Fibroblast of skin of abdomen (primary cell): ENCODE data around the gene FOXD2.
"Not testable (repeated sequence)": the region's sequence is repeated elsewhere in the genome, so short reads cannot be mapped to it uniquely, and the experiment has no call there.

ENCODE experiments used
- DNase-seq: peaks from one replicate; pipeline ENCODE4 v3.0.0-alpha.2; 2013

FOXD2 gene

DNA sequence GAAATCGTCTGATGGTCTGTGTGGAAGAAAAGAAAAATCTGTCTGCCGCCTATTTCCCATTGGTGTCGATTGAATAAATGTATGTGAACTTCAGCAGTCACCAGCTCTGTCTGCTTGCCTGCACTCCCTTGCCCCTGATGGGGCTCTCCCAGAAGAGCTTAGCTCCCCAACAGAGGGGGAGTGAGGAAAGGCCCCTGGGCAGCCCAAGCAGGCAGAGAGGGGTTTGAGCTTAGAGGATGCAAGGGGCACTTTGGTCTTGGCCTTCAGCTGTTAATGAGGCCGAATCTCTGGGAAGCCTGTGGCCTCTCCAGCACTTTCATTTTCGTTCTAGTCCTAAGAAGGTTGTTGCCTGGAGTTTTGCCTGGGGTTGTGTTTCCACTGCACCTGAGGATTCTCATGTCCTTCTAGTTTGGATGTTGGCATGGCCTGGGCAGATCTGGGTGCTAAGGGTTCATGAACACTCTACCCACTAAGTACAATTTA lies 2.8 kb downstream of the FOXD2 start:
- no peak for DNase-seq

DNA sequence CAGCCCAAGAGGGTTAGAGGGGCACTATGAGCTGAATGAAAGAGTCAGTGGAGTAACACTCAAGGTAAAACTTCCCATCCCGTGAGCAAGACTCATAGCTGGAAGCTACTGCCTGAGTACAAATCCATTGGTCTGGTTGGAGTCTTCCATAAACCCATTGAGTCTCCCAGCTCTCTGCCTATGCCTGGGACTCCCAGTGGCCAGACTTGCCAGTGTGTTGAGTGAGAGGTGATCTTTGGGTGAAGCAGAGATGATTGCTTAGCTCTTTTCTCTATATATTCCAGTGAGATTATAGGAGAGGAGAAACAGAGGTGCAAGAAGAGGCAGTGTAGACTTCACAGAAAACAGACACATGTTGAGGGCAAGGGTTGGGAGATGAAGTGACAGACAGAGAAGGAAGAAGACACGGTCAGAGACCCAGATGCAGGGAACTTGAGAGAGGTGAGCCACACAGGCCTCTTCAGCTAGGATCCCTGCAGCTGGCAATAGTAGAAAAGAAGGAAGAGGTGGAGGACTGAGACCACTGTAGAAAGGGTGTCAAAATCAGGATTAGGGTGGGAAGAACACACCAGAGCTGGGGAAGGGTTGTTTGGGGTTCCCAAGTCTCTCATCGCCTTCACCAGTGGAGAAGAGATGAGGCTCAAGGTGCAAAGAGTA lies 3.7 kb downstream of the FOXD2 start:
- no peak for DNase-seq

DNA sequence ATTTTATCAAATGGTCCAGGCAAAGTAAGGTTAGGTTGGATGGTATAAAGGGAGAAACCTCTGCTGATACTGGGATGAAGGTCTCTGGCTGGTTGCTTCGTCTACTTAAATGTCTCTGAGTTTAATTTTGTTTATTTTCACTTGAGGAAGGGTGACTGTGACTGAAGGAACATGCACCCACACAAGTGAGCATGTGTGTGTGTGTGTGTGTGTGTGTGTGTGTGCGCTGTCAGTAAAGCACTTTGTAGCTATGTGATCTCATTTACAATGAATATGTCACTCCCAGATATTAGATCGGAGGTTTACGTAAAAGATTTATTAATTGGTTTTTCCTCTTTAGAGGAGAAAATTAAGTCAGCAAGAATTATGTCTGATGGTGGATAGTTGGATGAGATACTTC lies 4.4 kb downstream of the FOXD2 start:
- DNase-seq: no peak

DNA sequence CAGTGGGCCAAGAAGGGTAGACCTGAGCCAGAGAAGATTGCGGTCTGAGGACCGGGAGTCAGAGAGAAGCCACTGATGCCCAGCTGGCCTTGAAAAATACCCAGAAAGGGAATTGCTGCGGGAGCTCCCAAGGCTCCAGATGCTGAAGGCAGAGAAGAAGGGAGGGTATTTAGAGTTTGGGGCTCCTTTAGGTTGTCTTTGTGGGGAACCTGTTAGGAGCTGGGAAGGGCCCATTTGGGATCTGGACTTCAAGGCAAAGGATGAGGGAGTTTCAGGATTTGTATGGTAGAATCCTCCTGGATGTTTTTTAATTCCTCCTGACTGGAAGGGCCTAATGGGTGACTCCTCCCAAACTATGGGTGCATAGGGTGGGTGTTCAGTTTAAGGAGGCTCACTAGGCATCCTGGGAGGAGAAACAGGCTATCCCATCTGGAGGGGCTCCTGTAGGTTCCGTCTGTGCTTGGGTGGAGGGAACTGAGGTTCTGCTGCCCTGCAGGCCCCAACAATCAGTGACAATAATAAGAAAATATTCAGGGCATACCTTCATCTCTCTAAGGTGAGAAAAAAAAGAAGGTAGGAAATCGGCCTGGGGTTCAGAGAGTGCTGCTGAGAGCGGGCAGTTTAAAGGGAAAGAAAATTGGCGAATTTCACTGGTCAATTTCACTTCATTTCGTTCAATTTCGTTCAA lies 5.1 kb downstream of the FOXD2 start:
- DNase-seq: no peak

DNA sequence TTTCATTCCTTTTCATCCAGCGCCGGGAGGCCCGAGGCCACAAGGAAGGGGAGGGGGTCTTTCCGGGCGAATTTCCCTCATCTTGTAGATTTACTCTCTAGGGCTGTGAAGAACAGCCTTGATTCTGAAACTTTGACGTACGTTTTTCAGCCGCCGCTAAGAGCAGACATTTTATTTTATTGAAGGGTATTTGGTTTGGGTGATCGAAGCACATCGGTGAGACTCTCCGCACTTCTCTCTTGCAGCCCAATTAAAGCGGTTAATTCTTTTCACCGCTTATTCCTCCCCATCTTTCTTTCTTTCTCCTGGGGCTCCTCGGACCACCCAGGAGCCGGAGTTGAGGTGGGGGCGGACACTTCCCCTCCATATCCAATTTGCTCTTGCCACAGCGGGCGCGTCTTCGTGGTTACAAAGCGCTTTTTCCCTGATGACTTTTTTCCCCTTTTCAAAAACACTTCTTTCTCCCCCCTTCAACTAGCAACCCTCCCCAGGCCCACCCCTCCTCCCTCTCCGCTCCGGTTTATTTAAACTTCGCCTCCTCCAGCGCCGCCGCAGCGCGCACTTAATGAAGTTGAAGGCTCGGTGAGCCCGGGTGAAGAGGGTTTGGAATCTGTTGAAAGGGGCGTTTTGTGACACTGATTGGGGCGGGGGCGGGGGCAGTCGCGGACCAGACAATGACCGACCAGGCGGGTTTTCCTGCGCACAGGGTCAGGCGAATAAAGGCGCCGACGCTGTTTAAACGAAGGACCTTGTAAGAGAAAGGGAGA lies 5.9 kb downstream of the FOXD2 start:
- DNase-seq: no peak

DNA sequence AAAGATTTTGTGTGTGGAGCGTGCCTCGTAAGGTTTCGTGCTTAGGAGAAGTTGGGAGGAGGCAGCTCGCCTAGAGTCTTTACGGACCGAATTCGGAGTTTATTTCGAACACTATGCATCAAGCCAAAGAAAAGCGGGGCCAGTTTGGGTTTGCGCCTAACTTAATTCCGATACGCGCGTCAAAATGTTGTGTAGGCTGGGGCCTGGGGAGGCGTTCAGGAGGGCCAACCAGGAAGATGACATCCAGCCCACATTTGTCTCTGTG lies 6.4 kb downstream of the FOXD2 start:
- no peak for DNase-seq

DNA sequence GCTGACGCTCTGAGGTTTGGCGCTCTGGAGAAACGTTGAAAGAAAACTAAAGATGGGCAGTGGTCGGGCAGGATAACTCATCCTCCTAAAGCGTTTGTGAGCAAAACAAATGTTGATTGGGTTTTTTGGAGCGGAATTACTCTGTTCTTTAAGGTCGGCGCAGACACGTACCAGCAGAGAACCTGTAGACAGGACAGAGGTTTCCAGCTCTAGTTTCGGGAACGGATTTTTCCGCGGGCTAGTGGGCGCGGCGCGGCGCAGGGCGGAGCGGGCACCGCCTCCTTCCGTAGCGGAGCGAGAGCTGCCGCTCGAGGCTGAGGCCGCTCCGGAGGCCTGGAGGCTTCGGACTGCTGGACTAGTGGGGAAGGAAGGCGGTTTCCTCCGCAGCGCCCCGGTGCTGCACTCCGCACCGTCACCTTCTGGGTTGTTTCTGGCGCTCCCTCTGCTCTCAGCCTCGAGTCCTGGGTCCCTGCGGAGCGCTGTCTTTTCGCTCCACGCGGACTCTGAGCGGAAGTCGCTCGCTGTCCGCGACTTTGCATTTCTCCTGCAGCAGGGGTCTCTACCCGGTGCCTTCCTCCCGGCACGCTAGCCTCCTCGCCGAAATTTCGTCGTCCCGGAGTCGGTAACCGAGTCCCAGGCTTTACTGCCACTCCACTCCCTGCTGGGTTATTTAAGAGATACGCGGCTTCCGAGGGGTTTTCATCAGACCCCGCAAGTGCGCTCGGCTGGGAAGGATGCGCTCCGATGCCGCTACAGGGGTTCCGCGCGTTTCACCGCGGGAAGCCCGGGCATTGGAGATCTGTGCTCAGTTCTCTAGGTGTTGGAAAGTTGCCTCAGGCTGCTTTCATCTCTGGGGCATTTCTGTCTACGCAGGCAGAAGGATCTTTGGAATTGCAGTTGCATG lies 7.0 kb downstream of the FOXD2 start:
- no peak for DNase-seq

DNA sequence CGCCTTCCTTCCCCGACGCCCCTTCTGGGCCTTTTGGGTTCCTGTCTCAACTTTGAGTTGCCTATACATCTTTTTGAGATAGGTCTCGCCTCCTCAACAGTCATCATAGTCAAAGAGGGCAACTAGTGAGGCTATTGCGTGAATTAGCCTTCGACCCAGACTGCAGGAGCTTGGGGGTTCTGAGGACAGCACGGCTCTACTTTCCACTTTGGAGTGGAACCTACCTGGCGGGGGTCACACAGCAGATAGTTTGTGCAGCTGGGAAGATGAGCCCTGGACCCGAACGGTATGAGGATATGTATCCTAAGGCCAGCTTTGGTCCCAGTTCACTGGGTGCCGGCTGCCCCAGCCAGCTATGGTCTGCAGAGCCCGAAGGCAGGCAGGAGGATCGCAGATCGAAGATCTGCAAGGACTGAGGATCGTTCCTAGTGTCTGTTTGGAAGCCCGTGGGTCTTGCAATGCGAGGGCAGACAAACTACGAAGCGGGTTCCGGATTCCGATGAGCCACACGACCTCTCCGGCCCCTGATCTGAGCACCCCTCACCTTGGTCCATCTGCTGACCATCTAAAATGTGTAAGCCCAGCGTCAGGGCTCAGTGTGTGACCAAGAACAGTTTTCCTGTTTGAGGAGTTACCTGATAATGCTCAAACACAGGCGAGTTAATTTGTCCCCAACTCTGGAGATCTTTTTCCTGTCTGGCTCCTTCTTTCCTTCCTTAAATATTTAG lies 8.1 kb downstream of the FOXD2 start:
- no peak for DNase-seq

DNA sequence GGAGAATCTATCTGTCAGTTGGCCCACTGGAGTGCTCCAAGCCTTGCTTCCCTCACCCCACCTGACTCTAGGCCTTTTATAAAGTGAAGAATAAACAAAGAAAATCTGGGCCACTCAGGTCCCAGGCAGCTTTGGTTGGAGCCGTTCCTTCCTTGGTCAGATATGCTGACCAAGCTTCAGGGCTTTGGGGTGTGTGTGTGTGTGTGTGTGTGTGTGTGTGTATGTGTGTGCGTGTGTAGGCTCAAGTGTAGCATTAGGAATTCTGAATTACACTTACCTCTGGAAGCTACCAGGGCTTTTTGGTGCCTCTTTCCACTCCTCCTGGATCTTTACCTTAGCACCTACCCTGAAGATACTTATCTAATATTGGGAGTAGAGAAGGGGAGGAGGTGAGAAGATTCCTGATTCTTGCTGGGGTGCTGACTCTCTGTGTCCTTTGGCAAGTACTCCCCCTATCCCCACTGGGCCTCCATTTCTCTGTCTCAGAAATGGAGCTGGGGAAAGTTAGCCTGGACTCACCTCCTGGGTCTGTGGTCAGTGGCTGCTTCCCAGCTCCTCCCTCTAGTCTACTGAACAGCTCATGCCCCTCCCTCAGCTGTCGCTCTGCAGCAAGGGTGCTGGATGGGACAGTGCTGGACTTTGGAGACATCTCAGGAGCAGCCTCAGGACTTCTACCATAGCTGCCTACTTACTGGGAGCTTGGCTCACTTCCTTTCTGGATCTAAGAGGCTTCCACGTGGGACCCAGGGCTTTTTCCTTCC lies 10.8 kb downstream of the FOXD2 start:
- DNase-seq: no peak

DNA sequence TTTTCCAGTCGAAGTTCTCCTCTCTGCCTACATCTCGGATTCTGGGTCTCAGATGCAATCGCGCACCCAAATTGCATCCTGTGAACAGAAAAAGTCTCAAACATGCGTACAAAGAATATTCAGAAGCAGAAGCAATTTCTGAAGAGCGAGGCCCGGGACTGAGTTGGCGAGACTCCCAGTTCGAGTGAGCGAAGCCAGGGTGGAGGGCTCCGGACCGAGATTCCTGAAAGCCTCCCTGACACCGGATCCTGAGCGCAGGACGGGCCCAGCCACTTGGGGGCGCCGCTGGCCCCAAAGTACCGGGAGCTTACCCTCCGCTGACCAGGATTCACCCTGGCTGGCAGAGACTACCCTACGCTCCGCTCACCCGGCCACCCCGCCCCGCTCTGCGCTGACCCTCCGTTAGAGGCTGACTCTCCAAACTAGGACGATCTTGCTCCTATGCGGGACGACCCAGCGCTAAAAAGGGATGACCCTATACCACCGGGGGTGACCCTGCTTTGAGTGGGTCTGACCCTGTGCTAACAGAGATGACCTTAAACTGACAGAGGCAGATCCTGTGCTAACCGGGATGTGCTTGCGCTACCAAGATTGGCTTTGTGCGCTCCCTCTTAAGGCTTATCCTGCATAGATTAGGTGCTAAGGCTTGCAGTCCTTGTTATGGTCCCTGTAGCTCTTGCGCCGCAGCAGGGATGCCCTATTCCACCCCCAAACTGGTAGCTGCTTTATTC lies 12.1 kb downstream of the FOXD2 start:
- no peak for DNase-seq

DNA sequence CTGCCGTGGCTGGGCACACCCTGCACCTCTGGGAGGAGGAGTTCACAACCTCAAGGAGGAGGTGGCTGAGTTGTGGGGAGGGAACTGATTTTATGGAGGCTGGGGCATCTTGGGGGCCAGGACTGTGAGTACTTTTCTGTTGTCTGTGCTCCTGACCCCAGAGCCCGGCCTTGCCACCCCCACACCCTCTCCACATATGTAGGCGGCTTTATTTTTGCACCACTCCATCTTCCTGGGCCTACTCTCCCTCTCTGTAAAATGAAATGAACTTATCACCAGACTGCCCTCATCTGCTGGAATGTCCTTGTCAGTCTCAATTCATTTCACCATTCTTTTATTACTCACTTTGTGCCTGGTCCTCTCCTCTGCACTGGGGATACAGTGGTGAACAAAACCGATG lies 12.8 kb downstream of the FOXD2 start:
- no peak for DNase-seq

DNA sequence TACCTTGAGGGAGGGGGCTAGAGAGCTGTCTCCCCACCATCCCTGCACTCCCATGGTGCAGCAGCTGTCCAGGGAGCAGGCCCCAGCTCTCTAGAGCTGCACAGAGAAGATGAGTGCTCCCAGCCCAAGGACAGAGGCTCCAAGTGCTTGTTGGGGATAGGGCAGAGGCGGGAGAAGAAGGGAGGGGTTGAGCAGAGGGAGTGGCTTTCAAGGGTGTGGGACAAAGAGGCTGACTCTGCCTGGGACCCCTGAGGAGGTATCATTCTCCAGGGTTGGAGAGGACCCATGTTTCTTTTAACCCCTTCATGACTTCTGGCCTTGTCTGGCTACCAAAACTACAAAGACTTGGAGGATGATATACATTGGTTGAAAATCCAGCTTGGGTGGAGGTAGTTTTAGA lies 14.6 kb downstream of the FOXD2 start:
- DNase-seq: no peak

DNA sequence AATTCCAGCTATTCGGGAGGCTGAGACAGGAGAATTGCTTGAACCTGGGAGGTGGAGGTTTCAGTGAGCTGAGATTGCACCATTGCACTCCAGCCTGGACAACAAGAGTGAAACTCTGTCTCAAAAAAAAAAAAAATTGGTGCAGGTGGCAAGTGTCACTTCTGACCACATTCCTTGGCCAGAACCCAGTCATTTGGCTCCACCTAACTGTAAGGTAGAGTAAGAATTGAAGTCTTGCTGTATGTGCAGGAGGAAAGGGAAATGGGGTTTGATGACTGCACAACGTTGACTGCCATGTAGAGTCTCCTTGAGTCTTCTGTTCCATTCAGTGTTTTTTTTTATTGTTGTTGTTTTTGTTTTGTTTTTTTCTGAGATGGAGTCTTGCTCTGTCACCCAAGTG lies 16.1 kb downstream of the FOXD2 start:
- not testable (repeated sequence) for DNase-seq

DNA sequence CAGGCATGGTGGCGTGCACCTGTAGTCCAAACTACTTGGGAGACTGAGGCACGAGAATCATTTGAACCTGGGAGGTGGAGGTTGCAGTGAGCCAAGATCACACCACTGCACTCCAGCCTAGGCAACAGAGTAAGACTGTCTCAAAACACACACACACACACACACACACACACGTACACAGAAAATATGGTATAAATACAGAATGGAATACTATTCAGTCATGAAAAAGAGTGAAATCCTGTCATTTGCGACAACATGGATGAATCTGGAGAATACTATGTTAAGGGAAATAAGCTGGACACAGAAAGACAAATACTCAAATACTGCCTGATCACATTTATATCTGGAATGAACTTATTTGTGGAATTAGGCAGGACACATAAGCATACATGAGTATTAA lies 18.4 kb downstream of the FOXD2 start:
- DNase-seq: no peak

DNA sequence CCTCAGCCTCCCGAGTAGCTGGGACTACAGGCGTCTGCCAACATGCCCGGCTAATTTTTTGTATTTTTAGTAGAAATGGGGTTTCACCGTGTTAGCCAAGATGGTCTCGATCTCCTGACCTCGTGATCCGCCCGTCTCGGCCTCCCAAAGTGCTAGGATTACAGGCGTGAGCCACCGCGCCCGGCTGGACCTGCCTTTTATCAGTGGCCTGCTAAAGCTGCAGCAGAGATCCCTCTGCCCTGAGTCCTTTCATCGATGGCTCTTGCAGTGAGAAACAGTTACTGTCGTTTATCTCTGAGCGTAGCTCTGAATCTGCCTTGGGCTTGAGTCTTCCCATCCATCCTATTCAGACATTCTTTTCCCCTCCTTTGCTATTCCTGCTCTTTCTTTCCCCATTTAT lies 19.7 kb downstream of the FOXD2 start:
- not testable (repeated sequence) for DNase-seq

DNA sequence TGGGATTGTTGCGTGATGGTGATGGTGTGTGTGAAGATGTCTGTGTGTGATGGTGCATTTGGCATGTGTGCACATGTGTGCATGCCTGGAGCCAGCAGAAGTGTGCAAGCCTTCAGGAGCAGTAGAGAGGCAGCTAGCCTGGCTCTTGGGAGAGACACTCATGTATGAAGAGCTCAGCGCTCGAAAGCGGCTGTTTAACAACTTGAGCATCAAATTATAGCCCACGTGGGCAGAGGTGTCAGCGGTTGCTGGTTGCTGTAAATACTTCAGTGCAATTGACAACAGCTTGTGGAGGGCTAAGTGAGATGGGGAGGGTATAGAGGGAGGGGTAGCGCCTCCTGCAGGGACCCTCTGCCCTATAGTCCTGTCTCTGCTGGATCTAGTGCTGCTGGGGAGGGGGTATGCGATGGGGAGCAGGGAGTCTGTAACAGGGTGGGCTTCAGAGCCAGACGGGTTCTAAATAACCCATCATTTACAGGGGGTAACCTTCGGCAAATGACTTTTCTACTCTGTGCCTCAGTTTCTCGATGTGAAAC lies 21.5 kb downstream of the FOXD2 start:
- no peak for DNase-seq

DNA sequence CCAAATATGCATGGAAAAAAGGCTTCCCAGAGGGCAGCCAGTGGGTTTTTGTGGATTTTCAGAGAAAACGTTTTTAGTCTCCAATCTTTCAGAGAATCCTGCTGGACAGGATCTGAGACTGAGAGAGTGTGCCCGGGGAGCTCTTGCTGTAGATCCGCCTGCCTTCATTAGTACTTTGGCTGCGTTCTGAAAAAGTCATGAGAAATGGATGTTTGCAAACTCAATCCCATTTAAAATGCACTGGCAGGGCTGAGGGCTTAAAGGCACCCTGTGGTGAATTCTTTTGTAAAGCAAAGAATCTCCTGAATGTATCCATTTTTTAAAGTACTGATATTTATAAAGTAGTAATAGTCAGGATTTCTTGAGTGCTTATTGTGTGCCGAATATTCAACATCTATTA lies 22.2 kb downstream of the FOXD2 start:
- DNase-seq: no peak

DNA sequence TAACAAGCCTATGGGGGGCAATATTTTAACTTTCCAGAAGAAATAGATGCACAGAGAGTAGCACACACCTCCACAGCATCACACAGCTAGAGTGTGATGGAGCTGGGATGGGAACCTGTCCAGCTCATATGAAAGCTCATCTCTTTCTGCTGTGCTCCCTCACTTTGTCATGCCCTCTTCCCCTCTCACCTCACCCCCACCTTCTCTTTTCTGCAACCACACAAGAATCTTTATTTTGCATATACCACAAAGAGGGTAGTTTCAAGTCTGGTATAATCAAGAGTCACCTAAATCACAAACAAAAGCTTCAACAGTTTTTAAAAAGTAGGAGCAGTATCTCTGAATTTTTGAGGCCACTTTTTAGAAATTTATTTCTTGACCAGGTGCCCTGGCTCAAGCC lies 22.6 kb downstream of the FOXD2 start:
- no peak for DNase-seq

DNA sequence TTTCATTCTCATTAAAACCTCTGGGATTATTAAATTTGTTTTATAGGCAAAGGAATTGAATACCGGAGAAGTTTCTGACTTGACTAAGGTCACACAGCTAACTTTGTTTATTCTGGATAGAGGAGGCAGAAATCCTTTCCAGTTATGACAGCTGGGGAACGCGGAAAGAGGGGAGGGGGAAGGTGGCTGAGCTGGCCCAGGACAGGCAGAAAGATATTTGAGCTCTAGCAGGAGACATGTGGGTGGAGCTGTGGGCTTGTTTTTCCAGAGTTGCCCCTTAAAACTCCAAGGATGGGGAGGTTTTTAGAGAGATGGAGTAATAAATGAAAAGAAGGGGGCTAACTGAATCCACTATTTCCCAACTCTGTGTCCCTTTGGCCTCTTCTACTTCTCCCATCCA lies 27.8 kb downstream of the FOXD2 start:
- no peak for DNase-seq

DNA sequence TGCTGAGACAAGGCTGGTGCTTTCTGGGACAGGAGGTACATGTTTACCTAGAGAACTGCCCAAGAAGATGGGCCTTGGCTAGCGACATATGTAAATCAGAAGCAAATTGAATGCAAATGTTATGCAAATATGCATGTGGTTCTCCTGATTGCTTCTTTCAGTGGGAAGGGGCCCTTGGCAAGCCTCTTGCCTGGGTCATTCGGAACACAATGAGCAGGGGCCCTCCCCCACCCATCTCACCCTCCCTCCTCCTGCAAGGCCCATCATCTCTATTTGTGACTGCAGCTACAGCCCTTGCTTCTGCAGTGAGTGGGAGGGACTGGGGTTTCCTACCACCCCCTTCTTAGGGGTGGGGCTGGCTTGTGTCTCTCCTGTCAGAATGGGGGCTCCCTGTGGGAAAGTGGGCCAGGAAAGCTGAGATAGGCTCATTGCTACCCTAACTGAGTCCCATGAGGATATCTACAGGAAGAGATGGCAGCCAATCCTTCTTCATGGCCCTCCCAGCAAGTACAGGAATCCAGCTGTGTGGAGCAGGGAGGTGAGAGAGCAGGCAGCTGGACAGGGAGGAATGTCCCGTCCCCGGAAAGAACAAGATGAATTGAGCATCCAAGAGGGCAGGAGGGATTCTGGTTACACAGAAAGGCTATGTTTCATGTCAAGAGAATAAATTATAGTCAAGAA lies 31.0 kb downstream of the FOXD2 start:
- DNase-seq: no peak
